RWPE1 (cell line): ENCODE data around the gene AKIRIN1.

ENCODE experiments used
- CTCF ChIA-PET: fragments of 350-600 bp; sonication (Branson Sonifier 250); formaldehyde crosslinking; extraction: SDS; loops from one replicate; lab custom pipeline; 2021; lab: Yijun Ruan, JAX
- POLR2A ChIA-PET: fragments of 400-600 bp; formaldehyde crosslinking; extraction: SDS; loops from one replicate; lab custom pipeline; 2020; ENCODE audit warnings: antibody characterized with exemption; ENCODE audit not compliant: low non-redundant PET; lab: Yijun Ruan, JAX
- DNase-seq: peaks from one replicate; pipeline ENCODE4 v3.0.0; 2012; ENCODE audit warnings: low spot score
- H3K27ac ChIP-seq: fragments of 450-650 bp; 2 replicates; pipeline ENCODE4 v1.5.1; 2017
- CTCF ChIP-seq: fragments of 450-650 bp; conservative IDR thresholded peaks from 2 replicates; pipeline ENCODE4 v1.5.1; 2017; ENCODE audit warnings: low read depth, mild to moderate bottlenecking

AKIRIN1 gene

DNA sequence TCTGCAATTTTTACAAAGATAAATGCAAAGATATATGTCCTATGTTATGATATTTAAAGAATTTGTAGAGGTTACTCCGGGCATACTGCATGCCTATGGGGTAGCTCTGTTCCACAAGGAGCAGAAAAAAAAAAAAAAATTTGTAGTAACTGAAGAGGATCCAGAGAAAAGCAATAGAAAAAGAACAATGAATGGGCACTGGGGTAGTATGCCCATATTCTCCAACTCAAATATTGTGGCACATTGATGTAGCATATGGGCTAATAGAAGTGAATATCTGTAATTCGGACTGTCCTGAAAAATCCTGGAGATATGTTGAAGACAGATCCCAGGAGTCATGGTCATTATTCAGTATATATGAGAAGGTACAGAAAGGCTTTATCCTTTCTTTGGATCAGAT, 1.1 kb upstream of the AKIRIN1 start:
- ChIA-PET CTCF (no interaction called here), POLR2A (interaction anchor here (0.6 kb wide), 1 partner anchor 46 kb away, joined by 3 read pairs; no protein-coding TSS in a partner anchor)
- H3K27ac ChIP-seq, result no peak overlapping the region
- TF ChIP-seq CTCF, result no peak
- no peak for DNase-seq

GRCh38 chr1:38990386-38990737, 714 bp upstream of the AKIRIN1 start:
- peak; percentile 13 for DNase-seq
- ChIA-PET POLR2A (no interaction called here), CTCF (no interaction called here)
- peak overlapping the region; percentile 76 for H3K27ac ChIP-seq
- TF ChIP-seq CTCF, result no peak

GRCh38 chr1:38991638-38992411, 749 bp downstream of the AKIRIN1 start:
- TF ChIP-seq CTCF, result no peak
- peak; percentile 29 for DNase-seq
- ChIA-PET CTCF (no interaction called here), POLR2A (no interaction called here)
- peak overlapping the region; percentile 76 for H3K27ac ChIP-seq

GRCh38 chr1:38992412-38993111, 1.5 kb downstream of the AKIRIN1 start:
- POLR2A ChIA-PET, result no interaction called here
- no peak overlapping the region for H3K27ac ChIP-seq
- no peak for TF ChIP-seq CTCF
- DNase-seq, result no peak
- CTCF ChIA-PET, result no interaction called here

- no peak for DNase-seq
- no peak for TF ChIP-seq CTCF
- CTCF ChIA-PET, result no interaction called here
- POLR2A ChIA-PET, result interaction anchor here (0.6 kb wide), 1 partner anchor 41 kb away, joined by 13 read pairs; no protein-coding TSS in a partner anchor
- no peak overlapping the region for H3K27ac ChIP-seq
Measured at GRCh38 chr1:38994196-38994595, 3.1 kb downstream of the AKIRIN1 start.

DNA sequence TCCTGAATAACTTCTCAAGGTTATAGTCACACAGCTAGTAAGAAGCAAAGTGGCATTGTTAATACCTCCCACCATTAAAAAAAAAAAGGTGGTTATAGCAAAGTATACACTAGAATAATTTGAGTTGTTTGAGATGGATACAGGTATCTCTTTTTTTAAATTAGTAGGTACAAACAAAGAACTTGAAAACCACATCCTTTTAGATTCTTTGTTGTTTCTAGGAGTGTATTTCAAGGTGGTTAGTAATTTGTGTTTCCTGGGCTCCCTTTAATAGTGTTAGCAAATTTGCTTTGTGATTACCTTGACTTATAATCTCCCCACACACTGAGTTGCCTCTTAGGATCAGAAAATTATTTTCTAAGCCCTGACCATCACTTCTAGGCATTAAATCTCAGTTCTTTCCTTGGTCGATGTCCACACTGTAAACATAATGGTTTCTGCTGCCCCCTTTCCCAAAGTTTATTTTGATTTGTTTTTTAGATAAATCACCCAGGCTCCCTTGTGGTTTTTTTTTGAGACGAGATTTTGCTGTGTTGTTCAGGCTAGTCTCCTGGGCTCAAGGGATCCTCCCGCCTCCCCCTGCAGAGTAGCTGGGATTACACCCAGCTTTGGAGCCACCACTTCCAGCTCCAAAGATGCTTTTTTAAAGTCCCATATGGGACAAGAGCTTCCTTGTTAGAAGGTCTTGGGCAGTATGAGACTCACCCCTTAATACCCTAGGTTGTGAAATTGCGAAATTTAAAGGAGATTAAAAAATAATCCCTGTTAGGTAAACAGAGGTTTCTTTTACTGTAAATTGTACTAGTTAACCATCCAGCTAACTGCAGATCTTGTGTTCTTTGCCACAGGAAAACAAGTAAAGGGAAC, 6.2 kb downstream of the AKIRIN1 start:
- POLR2A ChIA-PET, result no interaction called here
- no peak for DNase-seq
- CTCF ChIA-PET, result interaction anchor here (0.6 kb wide), 1 partner anchor 61 kb away, joined by 7 read pairs; no protein-coding TSS in a partner anchor
- TF ChIP-seq CTCF, result no peak
- no peak overlapping the region for H3K27ac ChIP-seq
